Activated T-helper 1 cell treated with anti-CD3 and anti-CD28 coated beads, Interleukin-12 subunit alpha, Interleukin-12 subunit beta, Interleukin-2, Interleukin-4 antibody, amounts not matched to agents 30 ng/mL and 10 ng/mL and 1 ng/mL, durations not matched to agents 14 hours and 24 hours and 36 hours (primary cell): ENCODE measurements around the gene ADD3. TPM values are rescaled to one million over a fixed set of nuclear protein-coding genes. Genes with fewer than 3 reads are reported as not detected.

Experiments
- DNase-seq: peaks from one replicate; pipeline ENCODE4 v3.0.0; 2021; ENCODE audit warnings: low spot score
- H3K27ac Mint-ChIP-seq: one replicate; pipeline ENCODE4 v1.8.0; 2021; ENCODE audit warnings: mild to moderate bottlenecking, mixed read lengths
- H3K27me3 Mint-ChIP-seq: one replicate; pipeline ENCODE4 v1.8.0; 2022; ENCODE audit warnings: mild to moderate bottlenecking, moderate library complexity, mixed read lengths; ENCODE audit not compliant: insufficient read depth
- H3K36me3 Mint-ChIP-seq: one replicate; pipeline ENCODE4 v1.8.0; 2021; ENCODE audit warnings: low read depth, mixed read lengths
- H3K4me1 Mint-ChIP-seq: one replicate; pipeline ENCODE4 v1.8.0; 2021; ENCODE audit warnings: low read depth, mixed read lengths
- H3K4me3 Mint-ChIP-seq: one replicate; pipeline ENCODE4 v1.8.0; 2021; ENCODE audit warnings: mild to moderate bottlenecking, moderate library complexity, mixed read lengths
- H3K9me3 Mint-ChIP-seq: one replicate; pipeline ENCODE4 v1.8.0; 2021; ENCODE audit warnings: mixed read lengths
- intact Hi-C: fragments of 100-400 bp; cut with micrococcal nuclease; formaldehyde crosslinking; loops from one replicate; pipeline ENCODE4 v1.15.1; 2024
- total RNA-seq: library from RNA; stranded (reverse); gene quantifications from 2 replicates; pipeline ENCODE4 v1.2.3, GENCODE V29; 2022

The ADD3 gene
- total RNA-seq, 1 donor from 2014 or later: 36.6 TPM

DNA sequence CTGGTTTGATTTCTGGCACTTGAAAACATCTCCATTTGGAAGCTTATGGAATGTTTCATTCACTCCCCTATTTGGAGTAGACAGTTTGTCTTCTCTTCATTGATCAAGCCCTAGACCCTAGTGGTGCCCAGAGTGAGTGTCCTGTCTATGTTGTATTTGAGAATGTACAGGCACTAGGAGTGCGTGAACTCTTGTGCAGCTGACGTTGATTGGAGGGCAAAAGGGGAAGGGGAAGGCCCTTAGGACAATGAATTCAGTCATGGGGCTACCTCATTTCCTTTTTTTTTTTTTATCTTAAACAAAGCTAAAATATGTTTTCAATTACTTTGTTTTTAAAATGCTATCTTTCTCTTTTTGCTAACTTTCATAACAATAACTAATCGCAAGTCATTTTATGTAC lies 66.5 kb downstream of the ADD3 start:
- peak overlapping the region; percentile 87 for H3K27ac Mint-ChIP-seq
- H3K36me3 Mint-ChIP-seq: peaks cover 2% of the 10 kb centered on the region
- intact Hi-C loops: loop anchor here (1.0 to 10.0 kb wide), 3 partner anchors 8 to 841 kb away; partner anchors contain the start of genes BBIP1 and SHOC2
- H3K4me1 Mint-ChIP-seq: peaks cover 94% of the 10 kb centered on the region
- no peaks in the 10 kb centered on the region for H3K9me3 Mint-ChIP-seq
- H3K27me3 Mint-ChIP-seq: no peaks in the 10 kb centered on the region
- no peak for DNase-seq
- peak overlapping the region; percentile 37 for H3K4me3 Mint-ChIP-seq

DNA sequence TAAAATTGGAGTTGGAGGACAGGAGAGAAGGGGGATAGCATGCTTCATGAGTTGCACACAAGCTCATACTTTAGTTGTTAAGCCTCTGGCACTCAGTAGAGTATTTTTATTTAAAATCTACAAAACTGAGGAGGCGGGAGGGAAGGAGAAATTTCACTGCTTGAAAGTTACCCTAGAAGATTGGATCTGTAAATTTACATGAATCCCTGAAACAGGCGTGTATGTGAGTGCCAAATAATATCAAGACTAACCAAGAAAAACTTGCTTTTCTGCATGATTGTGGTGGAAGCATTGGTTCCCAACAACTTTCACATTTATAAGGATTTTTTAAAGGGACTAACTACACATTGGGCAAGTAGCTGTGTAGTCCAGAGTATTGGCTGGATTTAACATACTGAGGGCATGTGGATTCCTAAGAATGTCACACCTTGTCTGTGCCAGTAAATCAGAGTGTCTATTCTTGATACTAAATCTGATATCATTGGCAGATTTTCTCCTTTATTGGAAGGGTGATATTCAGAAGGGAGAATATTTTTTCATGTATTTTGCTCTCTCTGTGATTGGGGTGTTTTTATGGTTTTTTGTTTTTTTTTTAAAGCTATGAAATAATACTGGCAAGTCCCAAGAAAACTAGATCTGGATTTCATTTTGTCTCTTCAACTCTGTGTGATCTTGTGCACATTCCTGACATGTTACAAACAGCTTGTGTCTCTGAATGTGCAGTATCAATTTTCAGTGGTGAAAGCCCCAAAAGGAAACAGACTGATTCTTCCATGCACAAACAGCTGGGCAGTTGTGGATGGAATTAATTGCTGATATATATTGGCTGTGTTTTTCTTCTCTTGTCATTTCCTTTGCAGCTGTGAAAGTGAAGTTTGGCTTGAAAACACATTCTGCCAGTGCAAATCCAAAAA lies 67.2 kb downstream of the ADD3 start:
- Mint-ChIP-seq H3K27ac (peak overlapping the region; percentile 90), H3K4me1 (peaks cover 92% of the 10 kb centered on the region), H3K27me3 (no peaks in the 10 kb centered on the region), H3K9me3 (no peaks in the 10 kb centered on the region), H3K36me3 (peaks cover 2% of the 10 kb centered on the region), H3K4me3 (peak overlapping the region; percentile 60)
- no peak for DNase-seq
- intact Hi-C loops: loop anchor here (1.0 to 10.0 kb wide), 5 partner anchors 7 to 840 kb away; partner anchors contain the start of genes BBIP1, SHOC2 and XPNPEP1

DNA sequence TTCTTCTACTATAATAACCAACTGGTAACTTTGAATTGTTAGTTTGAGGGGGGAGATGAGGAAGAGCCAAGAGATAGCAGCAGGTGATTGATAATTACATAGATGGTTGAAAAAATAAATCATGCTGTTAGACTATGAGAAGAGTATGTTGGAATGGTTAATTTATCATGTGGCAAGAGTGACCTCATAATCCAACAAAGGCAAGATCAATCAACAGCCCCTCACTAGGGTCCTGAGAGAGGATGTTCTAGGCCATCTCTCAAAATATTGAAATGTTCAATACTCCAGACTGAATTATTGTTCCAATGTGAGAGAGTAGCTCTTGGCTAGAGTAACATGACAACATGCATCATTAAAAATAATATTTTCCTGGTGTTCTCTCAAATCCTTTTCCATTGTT lies 67.9 kb downstream of the ADD3 start:
- Mint-ChIP-seq H3K4me3 (peak overlapping the region; percentile 60), H3K36me3 (peaks cover 2% of the 10 kb centered on the region), H3K4me1 (peaks cover 92% of the 10 kb centered on the region), H3K27ac (peak overlapping the region; percentile 90), H3K9me3 (no peaks in the 10 kb centered on the region), H3K27me3 (no peaks in the 10 kb centered on the region)
- intact Hi-C loops: loop anchor here (2.0 to 10.0 kb wide), 5 partner anchors 135 to 839 kb away; partner anchors contain the start of genes BBIP1, SHOC2 and XPNPEP1
- DNase-seq: no peak

DNA sequence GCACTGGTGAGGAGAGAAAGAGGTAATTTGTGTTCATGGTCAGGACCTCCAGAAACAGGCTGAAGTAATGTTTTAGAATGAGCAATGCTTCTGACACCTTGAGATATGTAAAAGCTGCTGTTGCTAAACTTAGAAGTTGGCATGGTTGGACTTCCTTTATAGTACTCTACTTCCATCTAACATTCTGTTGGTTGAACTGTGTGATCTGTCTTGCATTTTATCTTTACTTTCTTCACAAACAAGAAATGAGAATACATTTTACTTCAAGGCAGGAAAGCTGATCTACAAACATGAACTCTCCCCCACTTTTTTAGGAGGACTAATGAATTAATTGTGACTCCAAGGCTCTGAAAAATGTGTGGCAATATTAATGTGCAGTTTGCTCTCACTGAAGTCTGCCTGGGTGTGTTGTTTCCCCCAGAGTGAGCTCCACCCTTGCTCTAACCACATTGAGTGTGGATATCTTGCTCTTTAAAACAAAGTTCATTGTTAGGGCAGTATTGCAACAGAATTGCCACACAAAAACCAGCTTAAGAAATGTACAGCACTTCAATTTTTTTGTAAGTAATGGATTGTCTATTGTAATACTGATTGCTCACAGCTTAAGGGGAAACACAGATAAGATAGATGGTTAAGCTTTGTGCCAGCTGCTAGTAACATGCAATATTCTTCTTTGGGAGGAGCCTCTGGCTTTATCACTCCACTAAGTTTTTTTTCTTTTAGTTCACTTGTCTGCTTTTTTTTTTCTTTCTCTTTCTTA lies 69.0 kb downstream of the ADD3 start:
- Mint-ChIP-seq H3K27me3 (no peaks in the 10 kb centered on the region), H3K4me1 (peaks cover 89% of the 10 kb centered on the region), H3K4me3 (peak overlapping the region; percentile 82), H3K36me3 (peaks cover 2% of the 10 kb centered on the region), H3K27ac (peak overlapping the region; percentile 93), H3K9me3 (no peaks in the 10 kb centered on the region)
- no peak for DNase-seq
- intact Hi-C loops: loop anchor here (1.0 to 10.0 kb wide), 8 partner anchors 8 to 838 kb away; partner anchors contain the start of genes BBIP1, SHOC2 and XPNPEP1

DNA sequence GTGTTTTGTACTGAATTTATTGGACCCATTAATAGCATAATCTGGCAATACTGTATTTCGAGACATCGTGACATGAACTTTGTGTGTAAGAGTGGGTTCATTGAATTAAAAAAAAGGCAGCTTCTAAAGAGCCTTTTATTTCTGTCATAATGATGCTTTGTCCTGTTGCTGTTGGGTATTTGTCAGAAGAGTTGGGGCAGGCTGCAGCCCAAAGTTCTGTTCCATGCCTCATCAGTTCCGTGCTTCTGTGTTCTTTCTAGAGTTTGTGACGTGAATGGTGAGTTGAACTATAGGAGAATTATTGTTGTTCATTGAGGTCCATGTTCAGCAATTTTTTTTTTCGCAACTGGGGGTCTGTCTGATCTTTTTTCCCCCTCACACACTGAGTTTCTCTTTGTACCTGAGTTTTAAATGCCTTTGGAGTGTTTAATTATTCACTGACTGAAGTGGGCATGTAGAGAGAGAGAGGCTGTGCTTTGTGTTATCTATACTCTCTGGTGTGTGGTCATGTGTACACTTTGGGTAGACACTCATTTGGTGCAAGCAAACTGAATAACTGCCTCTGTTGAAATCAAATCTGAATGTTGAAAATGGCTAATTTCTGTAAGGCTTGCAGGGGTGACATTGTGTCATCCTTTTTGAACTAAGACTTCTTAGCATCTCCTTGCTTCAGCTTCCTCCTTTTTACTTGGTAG lies 69.8 kb downstream of the ADD3 start:
- H3K27ac Mint-ChIP-seq: peak overlapping the region; percentile 93
- peaks cover 2% of the 10 kb centered on the region for H3K36me3 Mint-ChIP-seq
- H3K4me1 Mint-ChIP-seq: peaks cover 92% of the 10 kb centered on the region
- no peaks in the 10 kb centered on the region for H3K9me3 Mint-ChIP-seq
- no peak for DNase-seq
- intact Hi-C loops: loop anchor here (1.0 to 10.0 kb wide), 9 partner anchors 9 to 837 kb away; partner anchors contain the start of genes BBIP1, SHOC2 and XPNPEP1
- peak overlapping the region; percentile 82 for H3K4me3 Mint-ChIP-seq
- no peaks in the 10 kb centered on the region for H3K27me3 Mint-ChIP-seq

DNA sequence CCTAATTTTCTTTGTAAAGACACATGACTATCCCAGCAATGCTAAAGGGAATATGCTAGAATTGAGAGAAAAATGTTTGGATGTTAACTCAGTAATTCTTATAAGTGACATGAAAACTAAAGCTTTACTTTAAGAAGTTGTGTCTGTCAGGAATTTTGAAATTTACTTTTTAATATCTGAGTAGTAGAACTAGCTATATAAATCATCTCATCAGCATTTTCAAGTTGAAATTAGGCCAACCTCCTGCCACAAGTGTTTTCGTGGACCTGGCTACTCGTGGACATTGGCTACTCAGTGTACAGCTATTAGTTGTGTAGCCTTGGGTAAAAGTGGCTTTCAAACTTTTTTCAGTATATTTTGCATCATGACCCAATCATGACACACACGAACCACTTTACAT lies 70.5 kb downstream of the ADD3 start:
- peak overlapping the region; percentile 82 for H3K4me3 Mint-ChIP-seq
- peak overlapping the region; percentile 93 for H3K27ac Mint-ChIP-seq
- intact Hi-C loops: loop anchor here (1.0 to 10.0 kb wide), 5 partner anchors 23 to 836 kb away; partner anchors contain the start of genes BBIP1, SHOC2 and XPNPEP1
- peaks cover 6% of the 10 kb centered on the region for H3K36me3 Mint-ChIP-seq
- H3K9me3 Mint-ChIP-seq: peaks cover 5% of the 10 kb centered on the region
- peaks cover 92% of the 10 kb centered on the region for H3K4me1 Mint-ChIP-seq
- DNase-seq: no peak
- H3K27me3 Mint-ChIP-seq: no peaks in the 10 kb centered on the region

DNA sequence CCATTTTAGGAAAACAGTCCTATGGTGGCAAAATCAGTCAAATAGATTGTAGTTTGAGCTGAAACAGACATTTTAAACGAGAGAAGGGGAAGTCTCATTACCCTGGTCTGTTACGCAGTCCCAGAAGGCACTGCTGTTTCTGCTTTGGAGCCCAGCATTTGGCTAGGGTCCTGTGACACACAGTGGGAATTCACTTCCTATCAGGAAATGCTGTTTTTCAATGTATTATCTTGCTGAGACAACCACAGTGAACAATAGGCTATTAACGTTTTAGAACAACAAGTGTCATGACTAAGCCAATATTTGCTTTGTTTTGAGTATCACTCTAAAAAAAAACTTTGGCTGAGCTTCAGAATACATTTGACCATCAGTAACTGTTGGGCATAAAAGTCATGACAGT lies 74.1 kb downstream of the ADD3 start:
- H3K4me1 Mint-ChIP-seq: peaks cover 87% of the 10 kb centered on the region
- no peaks in the 10 kb centered on the region for H3K27me3 Mint-ChIP-seq
- H3K4me3 Mint-ChIP-seq: peak overlapping the region; percentile 37
- no peak for DNase-seq
- H3K27ac Mint-ChIP-seq: peak overlapping the region; percentile 71
- H3K36me3 Mint-ChIP-seq: peaks cover 17% of the 10 kb centered on the region
- peaks cover 5% of the 10 kb centered on the region for H3K9me3 Mint-ChIP-seq
- intact Hi-C loops: loop anchor here (1.0 to 2.0 kb wide), 2 partner anchors 8 to 13 kb away; no protein-coding TSS in a partner anchor

DNA sequence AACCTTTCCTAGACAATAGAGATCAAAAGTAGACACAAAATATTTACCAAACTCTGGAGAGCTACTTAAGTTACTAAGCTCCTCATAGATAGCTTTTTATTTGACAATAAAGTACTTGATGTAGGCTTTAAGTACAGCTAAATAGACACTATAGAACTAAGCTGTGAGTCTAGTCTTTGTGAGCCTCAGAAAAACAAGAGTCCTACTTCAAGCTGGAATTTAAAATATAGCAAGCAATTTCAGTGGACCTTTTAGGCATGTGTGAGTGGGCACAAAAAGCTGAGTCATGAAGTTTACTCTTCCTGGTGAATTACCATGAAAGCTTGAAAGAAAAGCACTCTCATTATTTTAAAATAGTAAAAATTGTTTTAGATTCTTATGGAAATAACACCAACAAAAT lies 76.1 kb downstream of the ADD3 start:
- Mint-ChIP-seq H3K4me1 (peaks cover 80% of the 10 kb centered on the region), H3K4me3 (no peak overlapping the region), H3K36me3 (peaks cover 23% of the 10 kb centered on the region), H3K27me3 (no peaks in the 10 kb centered on the region), H3K27ac (no peak overlapping the region), H3K9me3 (peaks cover 5% of the 10 kb centered on the region)
- no peak for DNase-seq
- intact Hi-C loops: loop anchor here (2.0 kb wide), 1 partner anchor 15 kb away; no protein-coding TSS in a partner anchor

DNA sequence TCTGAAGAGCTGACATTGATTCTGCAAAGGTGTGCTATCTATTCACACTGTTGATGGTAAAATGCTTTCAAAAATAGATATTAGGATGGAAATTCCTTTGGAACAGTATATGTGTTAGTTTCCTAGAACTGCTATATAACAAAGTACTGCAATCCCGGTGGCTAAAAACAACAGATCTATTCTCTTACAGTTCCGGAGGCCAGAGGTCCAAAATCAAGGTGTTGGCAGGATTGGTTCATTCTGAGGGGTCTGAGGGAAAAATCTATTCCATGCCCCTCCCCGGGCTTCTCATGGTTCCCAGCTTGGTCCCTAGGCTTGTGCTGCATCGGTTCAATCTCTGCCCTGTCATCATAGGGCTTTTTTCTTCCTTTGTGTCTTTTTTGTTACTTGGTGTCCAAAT lies 79.9 kb downstream of the ADD3 start:
- H3K9me3 Mint-ChIP-seq: peaks cover 4% of the 10 kb centered on the region
- H3K27me3 Mint-ChIP-seq: no peaks in the 10 kb centered on the region
- DNase-seq: no peak
- no peak overlapping the region for H3K4me3 Mint-ChIP-seq
- intact Hi-C loops: no loop called here
- no peak overlapping the region for H3K27ac Mint-ChIP-seq
- peaks cover 68% of the 10 kb centered on the region for H3K4me1 Mint-ChIP-seq
- H3K36me3 Mint-ChIP-seq: peaks cover 40% of the 10 kb centered on the region

DNA sequence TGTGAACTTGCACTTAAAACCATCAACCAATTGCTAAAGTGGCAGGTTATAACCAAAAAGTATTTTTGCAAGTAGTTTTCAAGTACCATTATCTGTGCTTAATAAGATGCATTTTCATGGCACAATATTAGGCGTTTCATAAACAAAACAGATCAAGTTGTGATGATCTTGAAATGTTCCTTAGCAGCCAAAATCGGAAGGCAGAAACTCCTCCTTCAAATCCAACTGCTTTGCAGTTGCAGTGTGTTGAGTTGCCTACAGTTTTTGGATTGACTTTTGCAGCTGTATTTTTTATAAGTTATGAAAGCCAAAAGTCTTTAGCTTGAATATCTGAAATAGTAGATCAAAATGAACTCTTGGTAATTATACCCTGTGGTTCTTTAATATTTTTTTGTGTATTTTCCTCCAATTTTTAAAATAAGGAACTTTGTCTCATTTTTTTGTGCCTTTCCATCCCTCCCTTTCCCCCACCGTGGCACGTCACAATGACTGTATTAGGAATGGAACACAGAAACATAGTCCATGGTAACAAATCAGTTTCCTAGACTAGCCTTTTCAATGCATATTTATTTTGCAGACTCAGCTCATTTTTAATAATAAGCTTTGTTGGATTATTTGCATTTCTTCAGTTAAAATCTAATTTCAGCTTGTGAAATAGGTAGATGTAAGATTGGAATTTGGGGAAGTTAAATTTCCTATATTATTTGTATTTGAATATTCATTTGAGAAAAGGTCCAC lies 80.8 kb downstream of the ADD3 start:
- no peak for DNase-seq
- Mint-ChIP-seq H3K4me3 (no peak overlapping the region), H3K4me1 (peaks cover 61% of the 10 kb centered on the region), H3K27me3 (no peaks in the 10 kb centered on the region), H3K36me3 (peaks cover 37% of the 10 kb centered on the region), H3K9me3 (no peaks in the 10 kb centered on the region), H3K27ac (no peak overlapping the region)
- intact Hi-C loops: no loop called here

DNA sequence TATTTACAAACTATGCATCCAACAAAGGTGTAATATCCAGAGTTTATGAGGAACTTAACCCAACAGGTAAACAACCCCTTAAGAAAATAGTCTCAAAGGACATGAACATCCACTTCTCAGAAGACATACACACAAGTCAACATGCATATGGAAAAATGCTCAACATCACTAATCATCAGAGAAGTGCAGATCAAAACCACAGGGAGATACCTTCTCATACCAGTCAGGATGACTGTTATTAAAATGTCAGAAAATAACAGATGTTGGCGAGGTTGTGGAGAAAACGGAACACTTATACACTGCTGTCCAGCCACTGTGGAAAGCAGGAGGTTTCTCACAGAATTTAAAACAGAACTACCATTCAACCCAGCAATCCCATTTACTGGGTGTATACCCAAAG lies 84.0 kb downstream of the ADD3 start:
- peaks cover 30% of the 10 kb centered on the region for H3K36me3 Mint-ChIP-seq
- no peaks in the 10 kb centered on the region for H3K27me3 Mint-ChIP-seq
- H3K4me3 Mint-ChIP-seq: no peak overlapping the region
- no peak overlapping the region for H3K27ac Mint-ChIP-seq
- peaks cover 57% of the 10 kb centered on the region for H3K4me1 Mint-ChIP-seq
- intact Hi-C loops: no loop called here
- H3K9me3 Mint-ChIP-seq: no peaks in the 10 kb centered on the region
- DNase-seq: no peak

DNA sequence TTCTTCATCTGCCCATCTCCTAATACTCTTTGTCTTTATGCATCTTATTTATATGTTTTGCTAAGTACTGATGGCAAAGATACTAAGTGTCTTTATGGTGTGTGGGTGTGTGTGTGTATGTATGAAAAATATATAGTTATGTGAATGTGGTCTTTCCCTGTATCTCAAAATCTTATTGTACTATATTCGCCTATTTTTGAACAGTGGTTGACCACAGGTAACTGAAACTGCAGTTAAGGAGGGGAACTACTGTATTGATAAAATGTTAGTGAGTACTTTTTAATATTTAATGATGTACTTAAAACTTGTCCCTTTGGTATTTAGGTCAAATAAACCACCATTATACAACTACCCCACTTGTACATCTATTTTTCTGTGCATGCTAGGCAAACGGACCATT lies 85.9 kb downstream of the ADD3 start:
- no peaks in the 10 kb centered on the region for H3K27me3 Mint-ChIP-seq
- intact Hi-C loops: no loop called here
- no peaks in the 10 kb centered on the region for H3K9me3 Mint-ChIP-seq
- peaks cover 55% of the 10 kb centered on the region for H3K4me1 Mint-ChIP-seq
- no peak overlapping the region for H3K27ac Mint-ChIP-seq
- H3K4me3 Mint-ChIP-seq: no peak overlapping the region
- peaks cover 27% of the 10 kb centered on the region for H3K36me3 Mint-ChIP-seq
- DNase-seq: no peak
